Left kidney (tissue), 2 donors: Measurements from ENCODE around the gene GLYR1. TPM values are rescaled to one million over a fixed set of nuclear protein-coding genes. Genes with fewer than 3 reads are reported as not detected.
"Not testable (repeated sequence)": the region's sequence is repeated elsewhere in the genome, so short reads cannot be mapped to it uniquely, and the experiment has no call there.

Source experiments
- DNase-seq: peaks from one replicate; pipeline ENCODE4 v3.0.0-alpha.2; 2013
- polyA plus RNA-seq: library from polyadenylated mRNA; unstranded; fragments of 120-200 nt; gene quantifications from one replicate; pipeline ENCODE4 v1.2.1, GENCODE V29; 2013; ENCODE audit not compliant: insufficient read length

The GLYR1 gene
- polyA plus RNA-seq, 1 donor: 163 TPM

GRCh38 chr16:4790261-4790660 is 56.8 kb downstream of the GLYR1 start:
- DNase-seq: no peak

- DNase-seq: no peak
Observed at GRCh38 chr16:4788910-4789309, 58.2 kb downstream of the GLYR1 start.

- DNase-seq: no peak
Observed at GRCh38 chr16:4788489-4788889, 58.6 kb downstream of the GLYR1 start.

- no peak for DNase-seq
Observed at GRCh38 chr16:4787627-4788482, 59.2 kb downstream of the GLYR1 start, which contains the start of gene SEPTIN12. Gene SEPTIN12, minus strand, starts transcription at chr16:4788345. Its CDS starts 700 bp downstream, at chr16:4787645.

GRCh38 chr16:4787068-4787467 is 60.0 kb downstream of the GLYR1 start:
- no peak for DNase-seq

- no peak for DNase-seq
Observed at GRCh38 chr16:4785758-4786433, 61.2 kb downstream of the GLYR1 start.

GRCh38 chr16:4784444-4784987 is 62.6 kb downstream of the GLYR1 start:
- not testable (repeated sequence) for DNase-seq

GRCh38 chr16:4783951-4784336 is 63.1 kb downstream of the GLYR1 start:
- DNase-seq: no peak

- no peak for DNase-seq
Observed at GRCh38 chr16:4783251-4783950, 63.7 kb downstream of the GLYR1 start.

- no peak for DNase-seq
Observed at GRCh38 chr16:4780235-4780634, 66.9 kb downstream of the GLYR1 start.

- no peak for DNase-seq
Observed at GRCh38 chr16:4778050-4778392, 69.1 kb downstream of the GLYR1 start.

- DNase-seq: no peak
Observed at GRCh38 chr16:4777339-4778049, 69.6 kb downstream of the GLYR1 start.

- DNase-seq: no peak
Observed at GRCh38 chr16:4776141-4776705, 70.9 kb downstream of the GLYR1 start.

GRCh38 chr16:4775005-4775404 is 72.1 kb downstream of the GLYR1 start:
- no peak for DNase-seq

GRCh38 chr16:4772351-4772750 is 74.7 kb downstream of the GLYR1 start:
- no peak for DNase-seq

- no peak for DNase-seq
Observed at GRCh38 chr16:4771646-4772045, 75.4 kb downstream of the GLYR1 start.

- DNase-seq: no peak
Observed at GRCh38 chr16:4769306-4769638, 77.8 kb downstream of the GLYR1 start.

- peak; percentile 96 for DNase-seq
Observed at GRCh38 chr16:4768549-4769305, 78.4 kb downstream of the GLYR1 start.

GRCh38 chr16:4767872-4768548 is 79.1 kb downstream of the GLYR1 start:
- DNase-seq: no peak

GRCh38 chr16:4766875-4767628 is 80.0 kb downstream of the GLYR1 start, which contains the start of gene ZNF500:
Gene ZNF500, minus strand, starts transcription at chr16:4767162. Its CDS starts 1,184 bp downstream, at chr16:4765978.
- peak; percentile 96 for DNase-seq
